ENCODE data around the gene PRSS2.
"Not testable (repeated sequence)": the region's sequence is repeated elsewhere in the genome, so short reads cannot be mapped to it uniquely, and the experiment has no call there.

- not testable (repeated sequence) for TF ChIP-seq REST (IDR thresholded peaks at IDR 0.05; ENCODE audit: insufficient replicate concordance, low read depth); CTCF (IDR thresholded peaks at IDR 0.05; ENCODE audit: insufficient read depth, low read length); POLR2AphosphoS5 (IDR thresholded peaks at IDR 0.05; ENCODE audit: low read depth)
Observed at GRCh38 chr7:142761606-142762005, 9.2 kb upstream of the PRSS2 start.
